GM12801 (cell line): ENCODE measurements around the gene IRAK1.

Experiments
- CTCF ChIP-seq: IDR thresholded peaks from one replicate; pipeline ENCODE4 v1.5.1; 2011; ENCODE audit warnings: control low read depth; ENCODE audit not compliant: insufficient read length; ENCODE audit errors: extremely low read depth

Gene IRAK1

GRCh38 chrX:154019633-154020528 is at the start of gene IRAK1:
Gene IRAK1, minus strand, starts transcription at chrX:154019902. Its CDS starts 90 bp downstream, at chrX:154019812.
- no peak for TF ChIP-seq CTCF

GRCh38 chrX:154068560-154068959 is 48.9 kb upstream of the IRAK1 start:
- TF ChIP-seq CTCF: no peak

GRCh38 chrX:154064637-154065435 is 45.1 kb upstream of the IRAK1 start:
- TF ChIP-seq CTCF: no peak

GRCh38 chrX:154063234-154063633 is 43.5 kb upstream of the IRAK1 start:
- TF ChIP-seq CTCF: no peak

GRCh38 chrX:154061801-154062200 is 42.1 kb upstream of the IRAK1 start:
- no peak for TF ChIP-seq CTCF

GRCh38 chrX:154059729-154060245 is 40.1 kb upstream of the IRAK1 start:
- no peak for TF ChIP-seq CTCF

GRCh38 chrX:154059231-154059630 is 39.5 kb upstream of the IRAK1 start:
- no peak for TF ChIP-seq CTCF
